HepG2 (cell line): ENCODE measurements around the gene HORMAD2. TPM values are rescaled to one million over a fixed set of nuclear protein-coding genes. Genes with fewer than 3 reads are reported as not detected.

ENCODE experiments used
- ATAC-seq: fragments of 200-7000 bp; cut with Tn5 transposase; 3 replicates; pipeline ENCODE4 v1.9.1; 2020; ENCODE audit warnings: mild to moderate bottlenecking, moderate library complexity
- BruUV-seq: library from RNA; stranded (reverse); fragments of 400-500 nt; replicated peaks from 2 replicates; lab custom pipeline; 2021; lab: Mats Ljungman, UMichigan
- CTCF ChIA-PET: fragments of 300-600 bp; formaldehyde crosslinking; extraction: SDS; loops from one replicate; lab custom pipeline; 2021; ENCODE audit warnings: low total read pairs, inconsistent platforms, low intra/inter-chr PET ratio; lab: Yijun Ruan, JAX
- POLR2A ChIA-PET: fragments of 350-600 bp; sonication (Branson Sonifier 250); formaldehyde crosslinking; loops from one replicate; lab custom pipeline; 2020; ENCODE audit warnings: antibody characterized with exemption, inconsistent platforms; lab: Yijun Ruan, JAX
- DNase-seq: peaks from one replicate; pipeline ENCODE4 v3.0.0-alpha.2; 2015; ENCODE audit warnings: low spot score
- FAIRE-seq: peaks from 3 replicates; lab custom pipeline; 2011; peaks lifted over from hg19 to GRCh38; lab: Jason Lieb, UNC
- H2AFZ ChIP-seq: one replicate; pipeline ENCODE4 v1.6.1; 2011; ENCODE audit warnings: low read length, inconsistent platforms
- H3K27ac ChIP-seq: fragments of 300-600 bp; 3 replicates; pipeline ENCODE4 v1.8.0; 2011; ENCODE audit warnings: mixed run types, mild to moderate bottlenecking, mixed read lengths, low read length, inconsistent platforms; ENCODE audit not compliant: insufficient read depth; ENCODE audit errors: extremely low read length
- H3K27me3 ChIP-seq, 2 experiments: fragments of 200-600 bp in 1 of 2; 2 replicates in 1 of 2; 3 replicates in 1 of 2; pipeline versions ENCODE4 v1.6.0 to v1.8.0; 2011; ENCODE audit warnings: low read length in 2 of 2, mild to moderate bottlenecking in 2 of 2, moderate library complexity in 2 of 2, inconsistent platforms in 1 of 2; ENCODE audit not compliant: insufficient read depth in 2 of 2, control insufficient read depth in 1 of 2
- H3K36me3 ChIP-seq, 2 experiments: fragments of 200-600 bp in 1 of 2; replicated peaks in 1 of 2; 2 replicates in 1 of 2; 3 replicates in 1 of 2; pipeline versions ENCODE4 v1.5.1 to v1.8.0; 2011; ENCODE audit warnings: low read length in 2 of 2, inconsistent platforms in 1 of 2; ENCODE audit not compliant: insufficient read depth in 2 of 2, control insufficient read depth in 1 of 2
- H3K4me1 ChIP-seq: 2 replicates; pipeline ENCODE4 v1.5.1; 2012; ENCODE audit warnings: low read length, inconsistent platforms; ENCODE audit not compliant: insufficient read depth
- H3K4me2 ChIP-seq: 2 replicates; pipeline ENCODE4 v1.6.0; 2011; ENCODE audit warnings: low read depth, low read length, inconsistent platforms
- H3K4me3 ChIP-seq, 3 experiments: fragments of 200-600 bp in 1 of 3; sonication (generic), shearing (Covaris generic) in 1 of 3; replicated peaks in 1 of 3; 2 replicates each; pipeline ENCODE4 v1.5.1; 2011 to 2016; ENCODE audit warnings: low read length in 3 of 3, inconsistent platforms in 2 of 3, low read depth in 2 of 3, mild to moderate bottlenecking in 2 of 3, control low read depth in 1 of 3, mixed read lengths in 1 of 3; ENCODE audit not compliant: insufficient read depth in 1 of 3
- H3K79me2 ChIP-seq: one replicate; pipeline ENCODE4 v1.6.1; 2011; ENCODE audit warnings: low read length, inconsistent platforms; ENCODE audit not compliant: insufficient read depth
- H3K9ac ChIP-seq: 2 replicates; pipeline ENCODE4 v1.6.0; 2011; ENCODE audit warnings: mild to moderate bottlenecking, low read depth, low read length, inconsistent platforms; ENCODE audit not compliant: insufficient read depth
- H3K9me3 ChIP-seq: 2 replicates; pipeline ENCODE4 v1.5.1; 2012; ENCODE audit warnings: mild to moderate bottlenecking, low read length
- H4K20me1 ChIP-seq: 2 replicates; pipeline ENCODE4 v1.6.0; 2011; ENCODE audit warnings: inconsistent platforms, mild to moderate bottlenecking, low read length, moderate library complexity; ENCODE audit not compliant: insufficient read depth
- AHDC1 ChIP-seq: sonication (generic); formaldehyde crosslinking; IDR thresholded peaks from 2 replicates; pipeline ENCODE4 v1.5.1; 2020; ENCODE audit warnings: mild to moderate bottlenecking, missing genetic modification reagents, borderline replicate concordance
- ATRX ChIP-seq: sonication (generic); formaldehyde crosslinking; IDR thresholded peaks from 2 replicates; pipeline ENCODE4 v1.4.0; 2020; ENCODE audit warnings: missing genetic modification reagents, borderline replicate concordance
- CREBL2 ChIP-seq: sonication (generic); formaldehyde crosslinking; IDR thresholded peaks from 2 replicates; pipeline ENCODE4 v1.8.1; 2023; ENCODE audit warnings: missing genetic modification reagents, mild to moderate bottlenecking, borderline replicate concordance
- KLF12 ChIP-seq: sonication (generic); formaldehyde crosslinking; IDR thresholded peaks from 2 replicates; pipeline ENCODE4 v1.4.0; 2020; ENCODE audit warnings: missing genetic modification reagents, borderline replicate concordance
- MEIS1 ChIP-seq: sonication (generic); formaldehyde crosslinking; IDR thresholded peaks from 2 replicates; pipeline ENCODE4 v1.9.0; 2021; ENCODE audit warnings: mild to moderate bottlenecking, missing genetic modification reagents, moderate library complexity, borderline replicate concordance
- NFE2L1 ChIP-seq: sonication (generic); formaldehyde crosslinking; IDR thresholded peaks from 2 replicates; pipeline ENCODE4 v1.4.0; 2020; ENCODE audit warnings: missing genetic modification reagents, mild to moderate bottlenecking, borderline replicate concordance
- ZKSCAN1 ChIP-seq: fragments of 150-350 bp; IDR thresholded peaks from 2 replicates; pipeline ENCODE4 v1.6.1; 2014; ENCODE audit warnings: low read length
- ZNF3 ChIP-seq: IDR thresholded peaks from 2 replicates; pipeline ENCODE4 v1.7.0; 2017; ENCODE audit warnings: inconsistent platforms
- ZNF740 ChIP-seq: sonication (generic); formaldehyde crosslinking; IDR thresholded peaks from 2 replicates; pipeline ENCODE4 v1.4.0; 2020; ENCODE audit warnings: missing genetic modification reagents
- ZSCAN12 ChIP-seq: sonication (generic); formaldehyde crosslinking; IDR thresholded peaks from 2 replicates; pipeline ENCODE4 v1.9.0; 2021; ENCODE audit warnings: mild to moderate bottlenecking, missing genetic modification reagents
- ZSCAN25 ChIP-seq: sonication (generic); formaldehyde crosslinking; IDR thresholded peaks from 2 replicates; pipeline ENCODE4 v1.8.0; 2022; ENCODE audit warnings: mild to moderate bottlenecking, missing genetic modification reagents
- in situ Hi-C: cut with HindIII; loops from 2 replicates; pipeline ENCODE4 v1.10.0; 2017; ENCODE audit warnings: low pct_unique_long_range_greater_than_20kb; ENCODE audit not compliant: extremely low pct_ligation_motif_present
- intact Hi-C: fragments of 100-400 bp; cut with micrococcal nuclease; formaldehyde crosslinking; loops from one replicate; pipeline ENCODE4 v1.10.0; 2022; ENCODE audit not compliant: unreplicated experiment
- polyA plus RNA-seq, 8 experiments: library from polyadenylated mRNA; depleted of rRNA in 3 of 8; stranded (reverse) in 7 of 8; unstranded in 1 of 8; fragments of >200 nt; fragmentation: Illumina TruSeq in 4 of 8; extraction: Trizol in 4 of 8; gene quantifications; 2 replicates each; pipeline versions ENCODE4 v1.2.1 to v1.2.3, GENCODE V29; 2011 to 2016; ENCODE audit warnings: low read depth in 4 of 8, missing spikeins in 1 of 8, mixed read lengths in 1 of 8; ENCODE audit not compliant: insufficient read depth in 1 of 8
- total RNA-seq, 5 experiments: library from RNA; depleted of rRNA; stranded (reverse); fragments of >200 nt; fragmentation: Illumina TruSeq; extraction: Trizol; gene quantifications; 2 replicates each; pipeline ENCODE4 v1.2.3, GENCODE V29; 2016; ENCODE audit warnings: low read depth in 1 of 5

The HORMAD2 gene
- total and polyA plus RNA-seq, 2 of the 13 experiments (the other 11 are each of a cell fraction or from before 2014, with no cell fraction given), result not detected

GRCh38 chr22:30088468-30088867 lies 8.2 kb downstream of the HORMAD2 start:
- FAIRE-seq, result no peak
- ChIA-PET POLR2A (no interaction called here), CTCF (interaction anchor here (1.1 to 1.9 kb wide), 5 partner anchors 83 to 463 kb away, joined by 3 to 14 read pairs (median 9); no protein-coding TSS in a partner anchor)
- Histone ChIP-seq H3K27me3 (no peaks in the 10 kb centered on the region), H3K9ac (no peak overlapping the region), H2AFZ (no peak overlapping the region), H3K4me3 (no peak overlapping the region), H3K4me2 (no peak overlapping the region), H3K9me3 (peaks cover 7% of the 10 kb centered on the region; the same call in 1 of the 2 replicates), H3K27ac (no peak overlapping the region), H3K79me2 (no peaks in the 10 kb centered on the region), H4K20me1 (no peaks in the 10 kb centered on the region), H3K4me1 (peaks cover 7% of the 10 kb centered on the region), H3K36me3 (no peaks in the 10 kb centered on the region)
- TF ChIP-seq ZNF3 (CRISPR knock-in tag) (no peak), CREBL2 (CRISPR knock-in tag) (no peak), ZSCAN12 (CRISPR knock-in tag) (no peak), ZKSCAN1 (no peak), NFE2L1 (CRISPR knock-in tag) (no peak), ATRX (CRISPR knock-in tag) (no peak), KLF12 (CRISPR knock-in tag) (no peak), ZNF740 (CRISPR knock-in tag) (no peak), AHDC1 (CRISPR knock-in tag) (no peak), MEIS1 (no peak), ZSCAN25 (CRISPR knock-in tag) (no peak)
- in situ Hi-C loops, result loop anchor here (10.0 kb wide), 2 partner anchors 384 to 454 kb away; no protein-coding TSS in a partner anchor
- BruUV-seq, result no TSS peak
- DNase-seq, result no peak
- ATAC-seq, result no peak
- intact Hi-C loops, result loop anchor here (2.0 to 5.0 kb wide), 2 partner anchors 386 to 462 kb away; no protein-coding TSS in a partner anchor
